Stimulated activated CD4-positive, alpha-beta T cell treated with anti-CD3 and anti-CD28 coated beads, Interleukin-12 subunit alpha, Interleukin-12 subunit beta, amount 100 ng/mL, for 24 hours (primary cell): Measurements from ENCODE around the gene NOG.

Experiments
- DNase-seq, 2 experiments: peaks; one replicate each; pipeline ENCODE4 v3.0.0-alpha.2; 2020; ENCODE audit warnings: low read depth in 2 of 2

The NOG gene

DNA sequence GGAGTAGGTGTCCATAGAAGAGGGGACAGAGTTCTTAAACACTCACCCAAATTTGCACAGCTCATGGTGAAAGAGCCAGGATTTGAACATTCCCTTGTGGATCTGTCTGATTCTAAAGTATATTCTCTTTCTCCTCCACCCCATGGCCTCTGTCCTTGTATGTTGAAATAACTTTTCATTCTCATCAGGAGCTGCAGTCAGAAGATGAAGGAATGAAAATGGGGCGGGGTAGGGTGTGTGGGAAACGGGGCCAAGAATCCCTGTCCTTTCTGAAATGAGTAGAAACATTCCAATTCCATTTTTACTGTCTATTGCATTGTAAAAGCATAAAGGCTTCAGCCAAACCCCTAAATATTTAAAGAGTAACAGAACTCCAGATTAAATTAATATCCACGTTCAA lies 42.8 kb downstream of the NOG start:
- no peak for DNase-seq

DNA sequence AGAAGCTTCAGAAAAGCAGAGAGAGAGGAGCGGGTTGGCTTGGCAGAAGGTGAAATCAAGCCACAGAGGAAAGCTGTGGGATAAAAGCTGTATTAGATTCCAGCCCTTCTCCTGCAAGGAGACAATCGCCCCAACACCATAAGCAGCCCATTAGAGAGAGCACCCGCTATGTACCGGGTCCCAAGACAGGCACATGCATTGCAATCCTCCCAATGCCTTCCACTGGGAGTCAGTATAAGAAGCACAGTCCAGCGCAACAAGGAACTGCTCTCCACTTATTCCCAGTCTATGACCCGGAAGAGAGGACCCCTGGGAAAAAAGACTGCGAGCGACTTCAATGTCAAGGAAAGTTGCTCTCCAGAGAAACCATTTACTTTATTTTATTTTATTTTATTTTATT lies 43.8 kb downstream of the NOG start:
- DNase-seq: no peak

GRCh38 chr17:56638591-56639051 lies 45.1 kb downstream of the NOG start:
- no peak for DNase-seq

- no peak for DNase-seq
Measured at GRCh38 chr17:56639517-56639916, 46.0 kb downstream of the NOG start.

DNA sequence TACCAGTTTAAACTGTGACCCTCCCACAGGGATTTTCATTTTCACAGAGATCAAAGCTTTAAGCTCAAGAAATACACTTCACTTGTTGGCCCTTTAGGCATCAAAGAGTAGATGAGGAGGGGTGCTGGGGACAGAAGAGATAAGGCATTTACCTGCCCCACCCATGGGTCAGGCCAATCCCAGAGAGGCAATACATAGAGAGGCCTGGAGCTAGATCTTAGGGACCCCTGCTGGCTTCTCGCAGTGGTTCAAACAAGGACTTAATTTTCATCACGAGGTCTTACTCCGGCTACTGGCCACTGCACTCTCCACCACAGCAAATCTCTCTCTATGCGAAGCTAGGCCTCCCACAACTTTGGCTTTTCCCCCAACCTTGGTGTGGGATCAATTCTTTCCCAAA lies 46.6 kb downstream of the NOG start:
- no peak for DNase-seq

GRCh38 chr17:56641373-56641772 lies 47.9 kb downstream of the NOG start:
- DNase-seq: no peak

DNA sequence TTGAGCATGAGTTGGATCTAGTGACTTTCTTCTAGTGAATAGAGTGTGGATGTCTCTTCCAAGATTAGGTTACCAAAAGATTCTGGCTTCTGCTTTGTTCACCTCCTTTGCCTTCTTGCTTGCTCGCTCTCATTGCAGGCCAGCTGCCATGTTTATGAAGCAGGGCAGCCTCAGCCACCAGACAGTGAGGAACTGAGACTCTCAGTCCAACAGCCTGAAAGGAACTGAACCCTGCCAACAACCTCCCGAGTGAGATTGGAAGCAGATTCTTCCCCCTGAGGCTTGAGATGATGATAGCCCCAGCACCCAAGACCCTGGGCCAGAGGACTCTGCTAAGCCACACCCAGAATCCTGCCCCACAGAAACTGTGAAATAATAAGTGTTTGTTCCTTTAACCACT lies 48.4 kb downstream of the NOG start:
- no peak for DNase-seq

DNA sequence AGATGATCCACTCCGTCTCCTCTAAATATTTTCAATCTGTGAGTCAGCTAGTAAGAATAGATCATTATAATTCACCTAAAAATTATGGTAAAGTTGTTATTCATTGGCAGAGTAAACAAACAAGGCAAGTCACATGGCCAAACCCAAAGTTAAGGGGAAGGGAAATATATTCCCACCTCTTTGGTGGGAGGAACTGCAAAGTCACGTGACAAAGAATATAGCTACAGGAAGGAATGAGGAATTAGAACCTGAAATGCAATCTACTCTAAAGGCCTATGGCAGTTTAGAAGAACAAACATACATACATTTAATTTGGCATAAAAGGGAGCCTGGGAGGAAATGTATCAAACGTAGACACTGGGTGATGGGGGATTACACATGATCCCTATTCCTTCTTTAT lies 48.9 kb downstream of the NOG start:
- no peak for DNase-seq
